H9 (cell line): ENCODE measurements around the gene SPSB2. TPM values are rescaled to one million over a fixed set of nuclear protein-coding genes. Genes with fewer than 3 reads are reported as not detected.

Experiments
- DNase-seq: peaks from one replicate; pipeline ENCODE4 v3.0.0-alpha.2; 2017
- H2AFZ ChIP-seq: one replicate; pipeline ENCODE4 v1.6.1; 2013; ENCODE audit warnings: mild to moderate bottlenecking, low read length, control low read depth, moderate library complexity
- H2AK5ac ChIP-seq: 2 replicates; pipeline ENCODE4 v1.6.1; 2013; ENCODE audit warnings: low read length, control low read depth, mixed read lengths; ENCODE audit not compliant: insufficient read length
- H2BK120ac ChIP-seq: one replicate; pipeline ENCODE4 v1.6.1; 2013; ENCODE audit warnings: low read depth, mild to moderate bottlenecking, low read length, control low read depth, inconsistent platforms; ENCODE audit not compliant: poor library complexity, severe bottlenecking
- H2BK12ac ChIP-seq: 2 replicates; pipeline ENCODE4 v1.6.1; 2013; ENCODE audit warnings: low read length, control low read depth, mixed read lengths, low read depth; ENCODE audit not compliant: insufficient read length
- H2BK15ac ChIP-seq: 2 replicates; pipeline ENCODE4 v1.6.1; 2013; ENCODE audit warnings: low read depth, low read length, control low read depth
- H2BK20ac ChIP-seq: one replicate; pipeline ENCODE4 v1.6.1; 2013; ENCODE audit warnings: low read depth, mild to moderate bottlenecking, low read length, control low read depth, inconsistent platforms; ENCODE audit not compliant: poor library complexity, severe bottlenecking
- H2BK5ac ChIP-seq: 2 replicates; pipeline ENCODE4 v1.6.1; 2013; ENCODE audit warnings: low read length, control low read depth, mixed read lengths; ENCODE audit not compliant: insufficient read length
- H3K14ac ChIP-seq: 2 replicates; pipeline ENCODE4 v1.6.1; 2013; ENCODE audit warnings: low read length, control low read depth; ENCODE audit not compliant: insufficient read depth
- H3K18ac ChIP-seq: 2 replicates; pipeline ENCODE4 v1.6.1; 2013; ENCODE audit warnings: low read depth, mild to moderate bottlenecking, mixed read lengths, low read length, control low read depth; ENCODE audit not compliant: insufficient read length
- H3K23ac ChIP-seq: 2 replicates; pipeline ENCODE4 v1.6.1; 2013; ENCODE audit warnings: low read length, control low read depth, mixed read lengths, low read depth; ENCODE audit not compliant: insufficient read length
- H3K23me2 ChIP-seq: 2 replicates; pipeline ENCODE4 v1.6.1; 2013; ENCODE audit warnings: low read depth, mild to moderate bottlenecking, mixed read lengths, low read length, control low read depth; ENCODE audit not compliant: insufficient read length, poor library complexity, severe bottlenecking
- H3K27ac ChIP-seq: 2 replicates; pipeline ENCODE4 v1.5.1; 2013; ENCODE audit warnings: low read length, control low read depth, mixed read lengths, low read depth; ENCODE audit not compliant: insufficient read length
- H3K27me3 ChIP-seq: 2 replicates; pipeline ENCODE4 v1.6.1; 2013; ENCODE audit warnings: low read length, control low read depth, inconsistent platforms; ENCODE audit not compliant: insufficient read depth
- H3K4ac ChIP-seq: 2 replicates; pipeline ENCODE4 v1.6.1; 2013; ENCODE audit warnings: low read depth, mild to moderate bottlenecking, control low read depth, inconsistent platforms, low read length, moderate library complexity
- H3K4me1 ChIP-seq: 2 replicates; pipeline ENCODE4 v1.6.1; 2013; ENCODE audit warnings: low read length, control low read depth, inconsistent platforms; ENCODE audit not compliant: insufficient read depth
- H3K4me2 ChIP-seq: 2 replicates; pipeline ENCODE4 v1.6.1; 2013; ENCODE audit warnings: low read length, control low read depth, mixed read lengths; ENCODE audit not compliant: insufficient read length, insufficient read depth
- H3K56ac ChIP-seq: 2 replicates; pipeline ENCODE4 v1.6.1; 2013; ENCODE audit warnings: low read depth, mild to moderate bottlenecking, mixed read lengths, low read length, control low read depth; ENCODE audit not compliant: insufficient read length
- H3K79me1 ChIP-seq: 2 replicates; pipeline ENCODE4 v1.6.1; 2013; ENCODE audit warnings: low read depth, mild to moderate bottlenecking, moderate library complexity, low read length, control low read depth, inconsistent platforms; ENCODE audit not compliant: insufficient read depth, poor library complexity, severe bottlenecking
- H3K79me2 ChIP-seq: 2 replicates; pipeline ENCODE4 v1.6.1; 2013; ENCODE audit warnings: low read length, control low read depth, inconsistent platforms; ENCODE audit not compliant: insufficient read depth
- H3K9ac ChIP-seq: 2 replicates; pipeline ENCODE4 v1.6.1; 2013; ENCODE audit warnings: low read length, control low read depth, mixed read lengths; ENCODE audit not compliant: insufficient read length; ENCODE audit errors: extremely low read depth
- H3K9me3 ChIP-seq: one replicate; pipeline ENCODE4 v1.6.1; 2013; ENCODE audit warnings: low read depth, low read length, inconsistent platforms; ENCODE audit not compliant: control insufficient read depth
- H3T11ph ChIP-seq: one replicate; pipeline ENCODE4 v1.6.1; 2013; ENCODE audit warnings: mild to moderate bottlenecking, low read length, control low read depth, inconsistent platforms
- H4K20me1 ChIP-seq: one replicate; pipeline ENCODE4 v1.6.1; 2013; ENCODE audit not compliant: control insufficient read depth, insufficient read length, insufficient read depth
- H4K5ac ChIP-seq: 2 replicates; pipeline ENCODE4 v1.6.1; 2013; ENCODE audit warnings: low read depth, mild to moderate bottlenecking, mixed read lengths, low read length, control low read depth; ENCODE audit not compliant: insufficient read length
- H4K8ac ChIP-seq: replicated peaks from 2 replicates; pipeline ENCODE4 v1.6.1; 2013; ENCODE audit warnings: low read length, control low read depth, mixed read lengths, low read depth; ENCODE audit not compliant: insufficient read length
- H4K91ac ChIP-seq: 2 replicates; pipeline ENCODE4 v1.6.1; 2013; ENCODE audit warnings: low read depth, mild to moderate bottlenecking, moderate library complexity, mixed read lengths, low read length, control low read depth; ENCODE audit not compliant: insufficient read length
- H3K27ac Mint-ChIP-seq, 3 experiments: 2 replicates in 2 of 3; 3 replicates in 1 of 3; pipeline ENCODE4 v1.8.0; 2020 to 2021; ENCODE audit warnings: mixed read lengths in 3 of 3, mild to moderate bottlenecking in 1 of 3, moderate library complexity in 1 of 3
- H3K27me3 Mint-ChIP-seq: 2 replicates; pipeline ENCODE4 v1.8.0; 2021; ENCODE audit warnings: low read depth, mild to moderate bottlenecking, moderate library complexity, mixed read lengths
- H3K36me3 Mint-ChIP-seq, 3 experiments: 2 replicates in 2 of 3; 3 replicates in 1 of 3; pipeline ENCODE4 v1.8.0; 2020 to 2021; ENCODE audit warnings: low read depth in 3 of 3, mixed read lengths in 3 of 3; ENCODE audit not compliant: insufficient read depth in 1 of 3
- H3K4me1 Mint-ChIP-seq, 2 experiments: 2 replicates each; pipeline ENCODE4 v1.8.0; 2020; ENCODE audit warnings: mixed read lengths in 2 of 2
- H3K4me3 Mint-ChIP-seq, 2 experiments: 2 replicates in 1 of 2; 3 replicates in 1 of 2; pipeline ENCODE4 v1.8.0; 2020 to 2021; ENCODE audit warnings: mild to moderate bottlenecking in 2 of 2, mixed read lengths in 2 of 2, moderate library complexity in 1 of 2
- H3K9me3 Mint-ChIP-seq, 2 experiments: 2 replicates in 1 of 2; 3 replicates in 1 of 2; pipeline ENCODE4 v1.8.0; 2020; ENCODE audit warnings: mild to moderate bottlenecking in 2 of 2, mixed read lengths in 2 of 2, moderate library complexity in 1 of 2
- CTCF ChIP-seq: fragments of 200-600 bp; sonication (generic); conservative IDR thresholded peaks from 3 replicates; pipeline ENCODE4 v1.8.0; 2021; ENCODE audit warnings: antibody characterized with exemption, mild to moderate bottlenecking
- WGBS: extraction: QIAGEN DNeasy Blood & Tissue Kit; methylation state at CpG from one replicate; pipeline ENCODE4 v1.1.7; 2013; ENCODE audit warnings: missing lambda C conversion rate, low lambda C conversion rate, mixed read lengths; ENCODE audit not compliant: insufficient read length; ENCODE audit errors: extremely low coverage; 5-methylcytosine and 5-hydroxymethylcytosine counted together
- total RNA-seq: library from RNA; stranded (reverse); gene quantifications from 2 replicates; pipeline ENCODE4 v1.2.1, GENCODE V29; 2021

Gene SPSB2
- total RNA-seq, 1 experiment from 2014 or later: 13.7 TPM

- H2BK120ac ChIP-seq: peak overlapping the region; percentile 94
- peak overlapping the region; percentile 98 for H3K14ac ChIP-seq
- H2BK5ac ChIP-seq: no peak overlapping the region
- H4K20me1 ChIP-seq: no peaks in the 10 kb centered on the region
- no peak overlapping the region for H2AK5ac ChIP-seq
- no peak overlapping the region for H3K9ac ChIP-seq
- no peak overlapping the region for H3K23ac ChIP-seq
- Mint-ChIP-seq H3K4me3 (no peak overlapping the region), H3K9me3 (no peaks in the 10 kb centered on the region), H3K27me3 (peaks cover 8% of the 10 kb centered on the region), H3K4me1 (peaks cover 4 to 8% of the 10 kb centered on the region in 2 experiments), H3K27ac (no peak overlapping the region), H3K36me3 (no peaks in the 10 kb centered on the region)
- peak overlapping the region; percentile 92 for H2BK12ac ChIP-seq
- H3K4me1 ChIP-seq: no peaks in the 10 kb centered on the region; the same call in 1 of the 2 replicates
- no peak overlapping the region for H3K27ac ChIP-seq
- H3K9me3 ChIP-seq: no peaks in the 10 kb centered on the region
- no peak for DNase-seq
- H3K79me2 ChIP-seq: no peaks in the 10 kb centered on the region
- H3K56ac ChIP-seq: no peak overlapping the region
- H3K18ac ChIP-seq: peak overlapping the region; percentile 95
- H3K23me2 ChIP-seq: peaks cover 3% of the 10 kb centered on the region
- no peaks in the 10 kb centered on the region for H3K79me1 ChIP-seq
- peak overlapping the region; percentile 63 for H3T11ph ChIP-seq
- WGBS: no CpG with 5 or more reads among the region's 5 CpGs
- TF ChIP-seq CTCF: no peak
- no peak overlapping the region for H2BK20ac ChIP-seq
- H3K4ac ChIP-seq: peak overlapping the region; percentile 52
- no peak overlapping the region; the same call in 1 of the 2 replicates for H2BK15ac ChIP-seq
- no peak overlapping the region for H4K8ac ChIP-seq
- no peak overlapping the region for H4K5ac ChIP-seq
- H3K27me3 ChIP-seq: no peaks in the 10 kb centered on the region; the same call in 1 of the 2 replicates
- H3K4me2 ChIP-seq: peak overlapping the region; percentile 81
- peak overlapping the region; percentile 91 for H4K91ac ChIP-seq
- H2AFZ ChIP-seq: no peak overlapping the region
Measured at GRCh38 chr12:6905414-6906040, 32.4 kb upstream of the SPSB2 start.
